Lung (tissue), 12 donors: ENCODE measurements around the gene TMEM94. TPM values are rescaled to one million over a fixed set of nuclear protein-coding genes. Genes with fewer than 3 reads are reported as not detected.
A peak's percentile ranks its signal among the peaks of the same experiment; 100 is the strongest.
"Not testable (repeated sequence)": the region's sequence is repeated elsewhere in the genome, so short reads cannot be mapped to it uniquely, and the experiment has no call there.

ENCODE experiments used
- ATAC-seq: fragments of 200-7000 bp; cut with Tn5 transposase; one replicate; pipeline ENCODE4 v1.9.1; 2020; ENCODE audit warnings: moderate number of reproducible peaks; ENCODE audit not compliant: insufficient read depth, low FRiP score
- DNase-seq, 3 donors: peaks; one replicate each; pipeline ENCODE4 v3.0.0-alpha.2; 2013 to 2017
- H3K27ac ChIP-seq, 2 donors: one replicate each; pipeline ENCODE4 v1.5.1; 2013; ENCODE audit warnings: mild to moderate bottlenecking in 2 of 2, moderate library complexity in 2 of 2, control low read depth in 1 of 2, inconsistent platforms in 1 of 2, low read depth in 1 of 2, low read length in 1 of 2
- H3K27me3 ChIP-seq, 3 donors: one replicate each; pipeline ENCODE4 v1.5.1; 2013; ENCODE audit warnings: low read length in 2 of 3; ENCODE audit not compliant: control insufficient read depth in 3 of 3, insufficient read depth in 3 of 3
- H3K36me3 ChIP-seq, 4 donors: one replicate each; pipeline ENCODE4 v1.5.1; 2013; ENCODE audit warnings: low read length in 4 of 4, mild to moderate bottlenecking in 1 of 4, moderate library complexity in 1 of 4; ENCODE audit not compliant: control insufficient read depth in 4 of 4, insufficient read depth in 4 of 4
- H3K4me1 ChIP-seq, 5 donors: one replicate each; pipeline ENCODE4 v1.5.1; 2013; ENCODE audit warnings: low read length in 5 of 5, mild to moderate bottlenecking in 2 of 5, moderate library complexity in 1 of 5; ENCODE audit not compliant: control insufficient read depth in 5 of 5, insufficient read depth in 5 of 5
- H3K4me3 ChIP-seq: one replicate; pipeline ENCODE4 v1.5.1; 2013; ENCODE audit warnings: mild to moderate bottlenecking, control low read depth, moderate library complexity
- H3K9ac ChIP-seq, 2 donors: one replicate each; pipeline ENCODE4 v1.5.1; 2013; ENCODE audit warnings: low read length in 2 of 2, control low read depth in 1 of 2; ENCODE audit not compliant: insufficient read depth in 1 of 2
- H3K9me3 ChIP-seq, 4 donors: one replicate each; pipeline ENCODE4 v1.5.1; 2013; ENCODE audit warnings: low read length in 3 of 4, mild to moderate bottlenecking in 1 of 4, moderate library complexity in 1 of 4; ENCODE audit not compliant: control insufficient read depth in 4 of 4, insufficient read depth in 3 of 4
- CTCF ChIP-seq: IDR thresholded peaks from 2 replicates; pipeline ENCODE4 v1.5.1; 2012; ENCODE audit warnings: mild to moderate bottlenecking; ENCODE audit errors: control extremely low read depth, extremely low read depth
- WGBS, 2 donors: extraction: QIAGEN DNeasy Blood & Tissue Kit; methylation state at CpG; one replicate each; pipeline ENCODE4 v1.1.7; 2013; 5-methylcytosine and 5-hydroxymethylcytosine counted together
- polyA plus RNA-seq, 2 donors: library from polyadenylated mRNA; stranded (reverse); fragments of 200-250 nt; gene quantifications; one replicate each; pipeline ENCODE4 v1.2.1, GENCODE V29; 2013
- total RNA-seq, 2 donors: library from RNA; depleted of rRNA in 1 of 2; stranded (reverse); fragments of >200 nt in 1 of 2; gene quantifications; one replicate each; pipeline ENCODE4 v1.2.1, GENCODE V29; 2014 to 2021
- donor health status: control.
- donor health status: control.
- donor health status: Bipolar disorder and iron deficiency.
- donor health status: healthy.
- donor health status: DM: yes; HTN: yes; CAD: no.

Gene TMEM94
- total and polyA plus RNA-seq, 4 donors: 40.0 to 82.3 (median 53.3) TPM

GRCh38 chr17:75428543-75429469 lies 27.6 kb upstream of the TMEM94 start:
- no peak for TF ChIP-seq CTCF
- 73 to 77% methylated on average over 17 of the region's 17 CpGs for WGBS, 2 donors
- Histone ChIP-seq H3K4me3 (no peak overlapping the region), H3K27me3 (no peaks in the 10 kb centered on the region), H3K36me3 (no peaks in the 10 kb centered on the region), H3K27ac (peak overlapping the region in 1 of 2 donors; percentile 17), H3K9me3 (no peaks in the 10 kb centered on the region), H3K4me1 (peaks cover 0 to 6% (median 0%) of the 10 kb centered on the region in 5 donors), H3K9ac (no peak overlapping the region)
- ATAC-seq: no peak
- DNase-seq: peak in 1 of 3 donors; percentile 27

DNA sequence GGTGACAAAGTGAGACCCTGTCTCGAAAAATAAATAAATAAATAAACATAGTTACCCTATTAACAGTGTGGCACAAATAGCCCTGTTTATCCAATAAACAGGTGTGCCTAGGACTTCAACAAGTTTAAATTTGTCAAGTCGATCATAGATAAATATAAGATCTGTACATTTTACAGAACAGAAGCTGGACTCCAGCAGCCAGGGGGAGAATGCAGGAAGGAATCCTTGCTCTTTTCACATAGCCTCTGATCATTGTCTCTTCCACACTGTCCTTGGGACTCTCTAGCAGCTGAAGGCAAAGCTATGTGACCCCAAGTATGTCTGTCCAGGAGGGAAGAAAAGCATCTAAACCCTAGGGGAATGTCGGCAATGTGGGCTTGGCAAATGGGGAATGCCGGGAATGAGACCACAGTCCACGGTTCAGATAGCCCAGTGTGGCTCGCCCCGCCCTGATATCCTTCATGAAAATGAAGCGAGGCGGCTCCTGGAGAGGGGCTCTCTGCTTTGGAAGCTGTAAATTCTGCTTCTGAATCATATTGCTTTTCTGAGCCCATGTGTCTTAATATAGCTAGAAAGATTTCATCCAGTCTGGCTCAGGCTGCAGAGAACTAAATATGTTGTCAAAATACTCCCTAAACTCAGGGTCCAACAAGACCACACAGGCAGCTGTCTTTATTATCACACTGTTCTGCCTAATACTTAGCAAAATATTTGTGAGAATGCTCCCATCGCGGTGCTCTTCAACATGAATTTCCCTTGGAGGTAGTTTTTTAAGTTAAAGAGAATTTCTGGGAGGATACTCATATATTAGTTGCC lies 26.1 kb upstream of the TMEM94 start:
- Histone ChIP-seq H3K36me3 (no peaks in the 10 kb centered on the region), H3K4me3 (no peak overlapping the region), H3K4me1 (peaks cover 0 to 6% (median 0%) of the 10 kb centered on the region in 5 donors), H3K27ac (peak overlapping the region in 1 of 2 donors; percentile 52), H3K9ac (no peak overlapping the region), H3K9me3 (no peaks in the 10 kb centered on the region), H3K27me3 (no peaks in the 10 kb centered on the region)
- DNase-seq (peak in 1 of 3 donors; percentile 18), ATAC-seq (no peak)
- whole genome bisulfite sequencing, 2 donors: 59 to 73% methylated on average over 11 of the region's 11 CpGs
- no peak for TF ChIP-seq CTCF

- peaks cover 0 to 6% (median 0%) of the 10 kb centered on the region in 5 donors for H3K4me1 ChIP-seq
- 79 to 91% methylated on average over 6 of the region's 6 CpGs for WGBS, 2 donors
- H3K36me3 ChIP-seq: no peaks in the 10 kb centered on the region
- no peaks in the 10 kb centered on the region for H3K9me3 ChIP-seq
- DNase-seq: no peak
- no peak overlapping the region for H3K9ac ChIP-seq
- TF ChIP-seq CTCF: no peak
- H3K27ac ChIP-seq: no peak overlapping the region
- no peak for ATAC-seq
- no peak overlapping the region for H3K4me3 ChIP-seq
- H3K27me3 ChIP-seq: no peaks in the 10 kb centered on the region
Observed at GRCh38 chr17:75433218-75433783, 23.1 kb upstream of the TMEM94 start.

- not testable (repeated sequence) for H3K27ac ChIP-seq, H3K9me3 ChIP-seq, H3K36me3 ChIP-seq, H3K4me3 ChIP-seq, H3K4me1 ChIP-seq, ATAC-seq, DNase-seq, H3K27me3 ChIP-seq, H3K9ac ChIP-seq
- WGBS, 2 donors: 91 to 96% methylated on average over 6 of the region's 6 CpGs
Observed at GRCh38 chr17:75434433-75434832, 22.0 kb upstream of the TMEM94 start.

- DNase-seq, ATAC-seq, H3K4me1 ChIP-seq, H3K4me3 ChIP-seq, H3K36me3 ChIP-seq, H3K27ac ChIP-seq, H3K9me3 ChIP-seq, H3K27me3 ChIP-seq, H3K9ac ChIP-seq: not testable (repeated sequence)
- WGBS, 2 donors: 93 to 97% methylated on average over 8 of the region's 8 CpGs
Observed at GRCh38 chr17:75437404-75437803, 19.0 kb upstream of the TMEM94 start.
